Suprapubic skin (tissue), 4 donors: ENCODE measurements around the gene VWF. TPM values are rescaled to one million over a fixed set of nuclear protein-coding genes. Genes with fewer than 3 reads are reported as not detected.

ENCODE experiments used
- DNase-seq, 2 donors: peaks; one replicate each; pipeline ENCODE4 v3.0.0-alpha.2; 2019; ENCODE audit warnings: low spot score in 2 of 2
- H3K27ac ChIP-seq: fragments of 200-600 bp; sonication (generic); one replicate; pipeline ENCODE4 v1.5.1; 2019
- H3K27me3 ChIP-seq: fragments of 200-600 bp; sonication (generic); one replicate; pipeline ENCODE4 v1.5.1; 2019
- H3K36me3 ChIP-seq: fragments of 200-600 bp; sonication (generic); one replicate; pipeline ENCODE4 v1.5.1; 2019
- H3K4me1 ChIP-seq: fragments of 200-600 bp; sonication (generic); one replicate; pipeline ENCODE4 v1.5.1; 2019
- H3K4me3 ChIP-seq: fragments of 200-600 bp; sonication (generic); one replicate; pipeline ENCODE4 v1.5.1; 2019; ENCODE audit warnings: mild to moderate bottlenecking
- H3K9me3 ChIP-seq: fragments of 200-600 bp; sonication (generic); one replicate; pipeline ENCODE4 v1.5.1; 2019
- CTCF ChIP-seq, 2 donors: fragments of 200-600 bp in 1 of 2; fragments of 450-650 bp in 1 of 2; sonication (generic) in 1 of 2; IDR thresholded peaks; one replicate each; pipeline ENCODE4 v1.5.1; 2016 to 2019; ENCODE audit warnings: antibody characterized with exemption in 2 of 2, mild to moderate bottlenecking in 1 of 2, moderate library complexity in 1 of 2
- EP300 ChIP-seq: sonication (generic); formaldehyde crosslinking; IDR thresholded peaks from one replicate; pipeline ENCODE4 v1.6.1; 2017; ENCODE audit warnings: antibody characterized with exemption
- POLR2A ChIP-seq, 2 donors: fragments of 450-650 bp; IDR thresholded peaks; one replicate each; pipeline ENCODE4 v1.6.1; 2017; ENCODE audit warnings: antibody characterized with exemption in 2 of 2, mild to moderate bottlenecking in 2 of 2, moderate library complexity in 2 of 2
- POLR2AphosphoS5 ChIP-seq, 3 donors: sonication (generic); formaldehyde crosslinking; IDR thresholded peaks; one replicate each; pipeline ENCODE4 v1.6.1; 2017; ENCODE audit warnings: antibody characterized with exemption in 3 of 3
- WGBS: methylation state at CpG from one replicate; pipeline ENCODE4 v1.1.5; 2018; 5-methylcytosine and 5-hydroxymethylcytosine counted together
- total RNA-seq, 4 donors: library from RNA; depleted of rRNA; stranded (reverse); fragments of >200 nt; gene quantifications; one replicate each; pipeline ENCODE4 v1.1.0, GENCODE V29; 2016

VWF gene
- total RNA-seq, 4 donors from 2014 or later: 35.5 to 91.7 (median 61.7) TPM

- Histone ChIP-seq H3K27ac (no peak overlapping the region), H3K9me3 (no peaks in the 10 kb centered on the region), H3K36me3 (no peaks in the 10 kb centered on the region), H3K4me3 (no peak overlapping the region), H3K4me1 (peaks cover 9% of the 10 kb centered on the region), H3K27me3 (peaks cover 7% of the 10 kb centered on the region)
- 97% methylated on average over 4 of the region's 4 CpGs for WGBS
- DNase-seq: no peak
- TF ChIP-seq POLR2AphosphoS5 (IDR thresholded peaks at IDR 0.05) (no peak), EP300 (no peak), POLR2A (IDR thresholded peaks at IDR 0.05) (no peak), CTCF (IDR thresholded peaks at IDR 0.05) (no peak)
Measured at GRCh38 chr12:6052940-6053329, 71.5 kb downstream of the VWF start.

- 89% methylated on average over 6 of the region's 9 CpGs for WGBS
- no peak for TF ChIP-seq POLR2AphosphoS5 (IDR thresholded peaks at IDR 0.05)
- TF ChIP-seq CTCF (IDR thresholded peaks at IDR 0.05): no peak
- no peak for TF ChIP-seq POLR2A (IDR thresholded peaks at IDR 0.05)
- no peak for TF ChIP-seq EP300
- Histone ChIP-seq H3K27me3 (peaks cover 7% of the 10 kb centered on the region), H3K9me3 (no peaks in the 10 kb centered on the region), H3K36me3 (no peaks in the 10 kb centered on the region), H3K4me3 (no peak overlapping the region), H3K4me1 (peaks cover 11% of the 10 kb centered on the region), H3K27ac (no peak overlapping the region)
- DNase-seq: no peak
Measured at GRCh38 chr12:6052206-6052939, 72.1 kb downstream of the VWF start.

GRCh38 chr12:6049992-6050391 lies 74.5 kb downstream of the VWF start:
- DNase-seq: no peak
- H3K4me3 ChIP-seq: no peak overlapping the region
- WGBS: 96% methylated on average over 8 of the region's 8 CpGs
- H3K4me1 ChIP-seq: peaks cover 2% of the 10 kb centered on the region
- H3K27ac ChIP-seq: no peak overlapping the region
- no peaks in the 10 kb centered on the region for H3K9me3 ChIP-seq
- no peaks in the 10 kb centered on the region for H3K27me3 ChIP-seq
- H3K36me3 ChIP-seq: no peaks in the 10 kb centered on the region
- TF ChIP-seq POLR2AphosphoS5 (IDR thresholded peaks at IDR 0.05) (no peak), CTCF (IDR thresholded peaks at IDR 0.05) (no peak), EP300 (no peak), POLR2A (IDR thresholded peaks at IDR 0.05) (no peak)

GRCh38 chr12:6049587-6049986 lies 74.9 kb downstream of the VWF start:
- Histone ChIP-seq H3K36me3 (no peaks in the 10 kb centered on the region), H3K4me1 (peaks cover 2% of the 10 kb centered on the region), H3K27ac (no peak overlapping the region), H3K4me3 (no peak overlapping the region), H3K9me3 (no peaks in the 10 kb centered on the region), H3K27me3 (no peaks in the 10 kb centered on the region)
- TF ChIP-seq POLR2AphosphoS5 (IDR thresholded peaks at IDR 0.05): no peak
- TF ChIP-seq POLR2A (IDR thresholded peaks at IDR 0.05): no peak
- no peak for TF ChIP-seq CTCF (IDR thresholded peaks at IDR 0.05)
- no peak for TF ChIP-seq EP300
- no peak for DNase-seq

- no peak overlapping the region for H3K27ac ChIP-seq
- TF ChIP-seq CTCF (IDR thresholded peaks at IDR 0.05): no peak
- no peak for TF ChIP-seq EP300
- no peak for TF ChIP-seq POLR2AphosphoS5 (IDR thresholded peaks at IDR 0.05)
- no peak for TF ChIP-seq POLR2A (IDR thresholded peaks at IDR 0.05)
- no peak for DNase-seq
- no peaks in the 10 kb centered on the region for H3K36me3 ChIP-seq
- H3K4me3 ChIP-seq: no peak overlapping the region
- no peaks in the 10 kb centered on the region for H3K27me3 ChIP-seq
- H3K9me3 ChIP-seq: no peaks in the 10 kb centered on the region
- H3K4me1 ChIP-seq: peaks cover 2% of the 10 kb centered on the region
- WGBS: 79% methylated on average over 13 of the region's 13 CpGs
Measured at GRCh38 chr12:6047249-6048237, 76.9 kb downstream of the VWF start.
